Transverse colon (tissue), 4 donors: ENCODE results near the gene SMIM34. TPM values are rescaled to one million over a fixed set of nuclear protein-coding genes. Genes with fewer than 3 reads are reported as not detected.
"Not testable (repeated sequence)": the region's sequence is repeated elsewhere in the genome, so short reads cannot be mapped to it uniquely, and the experiment has no call there.

Source experiments
- DNase-seq: peaks from one replicate; pipeline ENCODE4 v3.0.0-alpha.2; 2019
- H3K27ac ChIP-seq, 4 donors: fragments of 200-600 bp; sonication (generic); 2 replicates each; pipeline ENCODE4 v1.5.1; 2016 to 2018; ENCODE audit warnings: inconsistent platforms in 4 of 4
- H3K27me3 ChIP-seq: fragments of 200-600 bp; sonication (generic); 2 replicates; pipeline ENCODE4 v1.5.1; 2017; ENCODE audit warnings: inconsistent platforms
- H3K36me3 ChIP-seq, 4 donors: fragments of 200-600 bp; sonication (generic); 2 replicates each; pipeline ENCODE4 v1.5.1; 2017 to 2019; ENCODE audit warnings: inconsistent platforms in 4 of 4
- H3K4me1 ChIP-seq, 4 donors: fragments of 200-600 bp; sonication (generic); 2 replicates each; pipeline ENCODE4 v1.5.1; 2017 to 2020; ENCODE audit warnings: inconsistent platforms in 4 of 4
- H3K4me3 ChIP-seq, 4 donors: fragments of 200-600 bp; sonication (generic); 1 replicate in 1 of 4; 2 replicates in 3 of 4; pipeline versions ENCODE4 v1.5.1 to v1.6.1; 2017 to 2019; ENCODE audit warnings: inconsistent platforms in 4 of 4
- H3K9me3 ChIP-seq, 2 donors: fragments of 200-600 bp; sonication (generic); 2 replicates each; pipeline ENCODE4 v1.5.1; 2017 to 2019; ENCODE audit warnings: inconsistent platforms in 2 of 2
- WGBS, 2 donors: methylation state at CpG; one replicate each; pipeline ENCODE4 v1.1.5; 2018; ENCODE audit warnings: low coverage in 1 of 2; 5-methylcytosine and 5-hydroxymethylcytosine counted together
- in situ Hi-C, 4 donors: fragments of 200-750 bp; cut with MboI; loops; one replicate each; pipeline versions ENCODE4 v1.15.0 to v1.15.1; 2017; ENCODE audit warnings: low sequenced_read_pairs in 3 of 4, low pct_ligation_motif_present in 1 of 4, low pct_unique_long_range_greater_than_20kb in 1 of 4
- intact Hi-C: fragments of 100-400 bp; cut with DNase I; formaldehyde crosslinking; loops from one replicate; pipeline ENCODE4 v1.15.1; 2023; ENCODE audit warnings: low total_unique reads
- total RNA-seq, 4 donors: library from RNA; depleted of rRNA; stranded (reverse); fragments of >200 nt; gene quantifications; one replicate each; pipeline ENCODE4 v1.1.0, GENCODE V29; 2016

Gene SMIM34, protein sequence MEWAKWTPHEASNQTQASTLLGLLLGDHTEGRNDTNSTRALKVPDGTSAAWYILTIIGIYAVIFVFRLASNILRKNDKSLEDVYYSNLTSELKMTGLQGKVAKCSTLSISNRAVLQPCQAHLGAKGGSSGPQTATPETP
- not detected for total RNA-seq

DNA sequence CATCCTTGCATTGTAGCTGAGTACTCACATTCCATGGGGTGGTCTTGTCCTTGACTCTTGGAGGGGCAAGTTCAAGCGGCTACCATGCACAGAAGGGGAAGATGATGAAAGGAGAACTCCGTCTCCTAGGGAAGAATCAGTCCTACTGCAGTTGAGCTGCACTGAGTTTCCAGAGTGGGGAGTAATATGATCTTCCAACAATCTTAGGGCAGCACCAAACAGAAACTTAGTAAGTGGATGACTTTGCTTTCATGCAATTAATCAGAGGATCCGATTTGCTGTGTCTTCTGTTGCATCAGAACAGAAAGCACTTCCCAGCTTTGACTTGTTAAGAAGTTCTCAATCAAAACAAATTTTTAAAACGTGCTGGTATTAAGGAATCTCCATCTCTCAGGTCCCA lies at the start of gene SMIM34:
Gene SMIM34 (minus strand): TSS at position 147 of the 400 bp plus-strand sequence. CDS start 112 bp downstream, at position 35.
- no CpG with 5 or more reads among the region's 4 CpGs for WGBS, 2 donors
- H3K27ac ChIP-seq, H3K9me3 ChIP-seq, H3K27me3 ChIP-seq, DNase-seq, intact Hi-C loops, H3K36me3 ChIP-seq, H3K4me3 ChIP-seq, in situ Hi-C loops, H3K4me1 ChIP-seq: not testable (repeated sequence)

DNA sequence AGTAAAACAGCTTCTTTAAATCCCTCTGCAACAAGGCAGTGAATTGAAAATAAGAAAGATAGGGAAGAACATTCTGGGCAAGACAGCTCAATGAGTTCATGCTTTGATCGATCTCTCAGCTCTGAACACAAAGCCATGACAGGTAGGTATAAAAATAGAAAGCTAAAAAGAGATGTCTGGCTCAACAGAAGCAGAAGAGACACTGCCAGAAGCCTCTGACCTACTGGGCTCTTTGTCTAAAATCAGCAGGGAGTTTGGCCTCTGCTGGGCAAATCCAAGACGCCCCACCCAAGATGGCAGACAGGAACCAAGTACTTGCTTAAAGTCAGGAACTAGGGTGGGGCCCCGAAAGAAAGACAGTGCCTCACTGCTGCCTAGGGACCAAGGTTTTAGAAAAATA lies 43.6 kb upstream of the SMIM34 start:
- H3K27me3 ChIP-seq, H3K36me3 ChIP-seq, H3K4me1 ChIP-seq, H3K4me3 ChIP-seq, H3K9me3 ChIP-seq, intact Hi-C loops, DNase-seq, in situ Hi-C loops, H3K27ac ChIP-seq: not testable (repeated sequence)
- no CpG with 5 or more reads among the region's 3 CpGs for WGBS, 2 donors

DNA sequence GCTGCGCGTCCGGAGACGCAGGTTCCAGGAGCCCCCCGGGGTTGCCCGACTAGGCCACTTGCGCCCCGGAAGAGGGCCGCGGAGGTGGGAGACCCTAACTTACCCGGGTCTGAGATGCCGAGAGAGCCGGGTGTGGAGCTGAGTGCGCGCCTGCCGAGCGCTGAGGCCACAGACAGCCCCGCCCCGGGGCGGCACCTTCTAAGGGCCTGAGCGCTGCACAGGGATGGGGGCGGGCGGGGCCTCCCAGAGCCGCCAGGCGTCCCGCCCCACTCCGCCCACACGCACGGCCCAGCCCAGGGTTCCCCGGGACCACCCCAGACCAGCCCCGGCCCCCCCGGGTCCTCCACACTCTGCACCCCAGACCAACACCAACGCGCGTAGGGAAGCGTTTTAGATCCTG lies 35.7 kb upstream of the SMIM34 start:
- in situ Hi-C loops, H3K4me3 ChIP-seq, DNase-seq, H3K9me3 ChIP-seq, H3K36me3 ChIP-seq, H3K27me3 ChIP-seq, intact Hi-C loops, H3K27ac ChIP-seq, H3K4me1 ChIP-seq: not testable (repeated sequence)
- WGBS, 2 donors = no CpG with 5 or more reads among the region's 36 CpGs

DNA sequence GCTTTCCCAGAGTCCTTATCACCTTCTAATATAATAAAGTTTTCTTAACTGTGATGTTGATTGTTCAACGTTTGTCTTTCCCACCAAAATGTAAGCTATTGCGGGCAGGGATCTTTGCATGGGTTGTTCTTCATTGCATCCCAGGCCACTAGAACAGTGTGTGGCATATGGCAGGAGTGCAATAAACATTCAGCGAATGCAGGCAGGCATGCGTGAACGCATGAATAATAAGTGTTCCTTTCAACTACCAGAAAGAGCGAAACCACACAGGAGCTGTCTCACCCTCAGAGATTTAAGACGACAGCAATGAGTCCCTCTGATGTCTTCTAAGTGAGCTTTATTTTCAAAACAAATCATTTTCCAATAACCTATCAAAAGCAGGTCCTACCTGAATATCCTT lies 34.5 kb upstream of the SMIM34 start:
- WGBS, 2 donors = no CpG with 5 or more reads among the region's 7 CpGs
- DNase-seq, H3K36me3 ChIP-seq, H3K27ac ChIP-seq, H3K9me3 ChIP-seq, in situ Hi-C loops, H3K4me3 ChIP-seq, intact Hi-C loops, H3K27me3 ChIP-seq, H3K4me1 ChIP-seq: not testable (repeated sequence)

DNA sequence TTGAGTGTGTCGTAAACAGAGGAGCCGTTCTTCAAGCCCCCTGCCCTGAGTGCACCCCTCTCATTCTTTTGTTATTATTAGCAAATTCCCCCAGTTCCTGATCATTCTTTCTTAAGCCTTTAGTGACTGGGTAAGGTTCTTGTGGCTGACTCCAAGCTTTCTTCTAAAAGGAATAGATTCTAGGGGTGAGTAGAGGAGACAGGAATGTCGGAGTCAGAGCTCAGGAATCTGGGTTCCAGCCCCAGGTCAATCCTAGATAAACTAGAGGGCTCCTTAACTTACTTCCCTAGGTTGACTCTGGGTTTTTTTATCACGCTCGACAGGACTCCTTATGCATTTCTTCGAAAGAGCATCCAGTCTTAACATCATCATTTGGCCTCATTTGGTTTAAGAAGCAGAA lies 32.4 kb upstream of the SMIM34 start:
- H3K36me3 ChIP-seq, intact Hi-C loops, H3K4me1 ChIP-seq, H3K9me3 ChIP-seq, in situ Hi-C loops, H3K27ac ChIP-seq, DNase-seq, H3K27me3 ChIP-seq, H3K4me3 ChIP-seq: not testable (repeated sequence)
- WGBS, 2 donors = no CpG with 5 or more reads among the region's 6 CpGs

GRCh38 chr21:34455628-34456027 lies 31.9 kb upstream of the SMIM34 start:
- DNase-seq, intact Hi-C loops, H3K4me3 ChIP-seq, in situ Hi-C loops, H3K36me3 ChIP-seq, H3K9me3 ChIP-seq, H3K27ac ChIP-seq, H3K4me1 ChIP-seq, H3K27me3 ChIP-seq: not testable (repeated sequence)
- WGBS, 2 donors = no CpG with 5 or more reads among the region's 10 CpGs

GRCh38 chr21:34447018-34447417 lies 23.3 kb upstream of the SMIM34 start:
- H3K9me3 ChIP-seq, in situ Hi-C loops, H3K4me1 ChIP-seq, DNase-seq, H3K27me3 ChIP-seq, H3K36me3 ChIP-seq, intact Hi-C loops, H3K27ac ChIP-seq, H3K4me3 ChIP-seq: not testable (repeated sequence)
- no CpG with 5 or more reads among the region's 8 CpGs for WGBS, 2 donors

DNA sequence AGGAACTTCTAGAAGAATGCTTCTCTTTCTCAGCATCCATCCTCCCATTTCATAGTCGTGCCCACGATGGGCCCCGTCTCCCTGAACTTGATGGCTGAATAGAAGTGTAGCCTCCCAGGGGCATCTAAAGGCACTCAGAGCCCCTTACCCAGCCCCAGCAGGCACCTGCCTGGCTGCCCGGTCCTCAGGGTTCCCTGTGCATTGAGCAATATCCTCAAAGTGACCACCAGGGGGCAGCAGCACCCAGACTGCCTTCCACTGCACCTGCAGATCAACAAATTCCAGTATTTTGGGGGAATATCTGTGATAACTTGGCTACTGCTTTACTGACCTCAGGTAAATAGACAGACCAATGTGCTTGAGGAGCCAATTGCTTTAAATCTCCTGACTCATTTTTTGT lies 19.7 kb upstream of the SMIM34 start:
- H3K4me3 ChIP-seq, H3K27me3 ChIP-seq, H3K9me3 ChIP-seq, in situ Hi-C loops, H3K27ac ChIP-seq, intact Hi-C loops, DNase-seq, H3K36me3 ChIP-seq, H3K4me1 ChIP-seq: not testable (repeated sequence)
- no CpG with 5 or more reads among the region's 4 CpGs for WGBS, 2 donors

DNA sequence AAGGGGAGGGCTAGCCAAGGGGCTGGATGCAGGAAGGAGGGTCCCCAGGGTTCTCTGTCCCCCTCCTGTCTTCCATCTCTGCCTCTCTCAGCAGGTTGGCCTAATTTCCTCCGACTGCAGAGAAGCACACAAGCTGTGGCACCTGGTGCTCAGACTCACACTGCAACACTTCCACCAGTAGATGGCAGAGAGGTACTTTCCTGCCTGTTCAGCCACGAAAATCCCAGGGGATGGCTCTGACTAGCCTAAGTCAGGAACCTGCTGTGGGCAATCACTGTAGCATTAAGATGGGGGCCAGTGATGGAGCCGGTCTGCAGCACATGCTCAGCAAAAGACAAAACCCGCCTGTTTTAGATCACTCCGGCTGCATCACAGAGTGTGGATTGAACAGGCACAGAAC lies 6.0 kb upstream of the SMIM34 start:
- H3K9me3 ChIP-seq, H3K27ac ChIP-seq, H3K27me3 ChIP-seq, H3K4me3 ChIP-seq, DNase-seq, in situ Hi-C loops, H3K36me3 ChIP-seq, H3K4me1 ChIP-seq, intact Hi-C loops: not testable (repeated sequence)
- no CpG with 5 or more reads among the region's 5 CpGs for WGBS, 2 donors

DNA sequence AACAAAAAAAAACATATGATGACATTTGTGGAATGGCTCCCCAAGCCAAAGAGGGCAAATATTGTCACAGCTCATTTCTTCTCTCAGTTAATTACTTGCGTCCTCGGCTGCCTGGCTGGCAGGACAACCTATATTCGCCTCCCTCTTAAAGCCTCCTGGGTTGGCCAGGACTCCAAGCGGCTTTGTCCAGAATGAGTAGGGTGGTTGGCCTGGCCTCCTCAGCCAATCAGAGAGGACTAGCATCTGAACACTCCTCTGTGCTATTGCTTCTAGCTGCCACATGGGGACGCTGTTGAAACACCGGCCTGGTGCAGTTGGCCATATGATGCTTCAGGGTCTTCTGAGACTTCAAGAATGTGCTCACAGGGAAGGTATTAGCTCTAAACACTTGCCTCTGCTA lies 4.7 kb upstream of the SMIM34 start:
- H3K27me3 ChIP-seq, H3K4me3 ChIP-seq, DNase-seq, intact Hi-C loops, H3K9me3 ChIP-seq, H3K4me1 ChIP-seq, H3K27ac ChIP-seq, in situ Hi-C loops, H3K36me3 ChIP-seq: not testable (repeated sequence)
- no CpG with 5 or more reads among the region's 6 CpGs for whole genome bisulfite sequencing, 2 donors

DNA sequence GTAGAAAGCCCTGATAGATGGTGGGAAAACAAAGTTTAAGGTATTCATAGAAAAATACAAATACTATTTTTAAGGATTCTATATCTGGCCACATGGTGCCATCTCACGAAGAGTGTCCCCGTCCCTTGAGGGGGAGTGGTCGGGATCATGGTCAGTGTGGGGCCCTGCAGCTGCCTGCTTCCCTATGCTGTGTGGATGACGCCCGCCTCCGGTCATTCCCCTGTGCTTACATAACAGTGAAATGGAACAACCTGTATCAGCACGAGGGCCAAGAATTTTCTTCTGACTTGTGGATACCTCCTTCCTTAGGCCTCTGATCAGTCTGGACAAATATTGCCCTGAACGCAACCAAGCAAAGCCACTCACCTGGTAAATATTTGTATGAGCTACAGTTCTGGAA lies 3.6 kb upstream of the SMIM34 start:
- H3K9me3 ChIP-seq, intact Hi-C loops, H3K4me1 ChIP-seq, H3K27me3 ChIP-seq, H3K27ac ChIP-seq, in situ Hi-C loops, H3K4me3 ChIP-seq, DNase-seq, H3K36me3 ChIP-seq: not testable (repeated sequence)
- WGBS, 2 donors = no CpG with 5 or more reads among the region's 8 CpGs
